OCI-LY1 (cell line): ENCODE measurements around the gene UNC13A.

Source experiments
- H2AFZ ChIP-seq: fragments of 200-600 bp; sonication (generic), shearing (Covaris generic); 2 replicates; pipeline ENCODE4 v1.6.0; 2014; ENCODE audit warnings: antibody characterized with exemption, mild to moderate bottlenecking, low read length
- H3F3A ChIP-seq: fragments of 200-600 bp; sonication (generic), shearing (Covaris generic); 2 replicates; pipeline ENCODE4 v1.6.0; 2014; ENCODE audit warnings: mild to moderate bottlenecking, antibody characterized with exemption, low read length, moderate library complexity; ENCODE audit not compliant: insufficient read depth
- H3K27ac ChIP-seq: fragments of 200-600 bp; sonication (generic); 2 replicates; pipeline ENCODE4 v1.5.1; 2014; ENCODE audit warnings: low read length, mixed run types, mild to moderate bottlenecking, low read depth; ENCODE audit not compliant: poor library complexity, severe bottlenecking
- H3K27me3 ChIP-seq: fragments of 200-600 bp; sonication (generic); 2 replicates; pipeline ENCODE4 v1.6.0; 2014; ENCODE audit warnings: antibody characterized with exemption, mild to moderate bottlenecking, low read length, moderate library complexity; ENCODE audit not compliant: insufficient read depth
- H3K36me3 ChIP-seq: fragments of 200-600 bp; sonication (generic); 2 replicates; pipeline ENCODE4 v1.6.1; 2014; ENCODE audit warnings: mild to moderate bottlenecking, antibody characterized with exemption, low read length, moderate library complexity, mixed read lengths; ENCODE audit not compliant: insufficient read depth
- H3K4me1 ChIP-seq: fragments of 200-600 bp; sonication (generic); 2 replicates; pipeline ENCODE4 v1.5.1; 2014; ENCODE audit warnings: mild to moderate bottlenecking, low read length, moderate library complexity; ENCODE audit not compliant: insufficient read depth, severe bottlenecking
- H3K4me2 ChIP-seq: fragments of 200-600 bp; sonication (generic), shearing (Covaris generic); 2 replicates; pipeline ENCODE4 v1.6.1; 2014; ENCODE audit warnings: low read length
- H3K4me3 ChIP-seq: fragments of 200-600 bp; sonication (generic); 2 replicates; pipeline ENCODE4 v1.5.1; 2014; ENCODE audit warnings: low read length, low read depth, mild to moderate bottlenecking, mixed read lengths; ENCODE audit not compliant: poor library complexity, severe bottlenecking
- H3K79me2 ChIP-seq: fragments of 200-600 bp; shearing (Covaris generic); 2 replicates; pipeline ENCODE4 v1.6.1; 2016; ENCODE audit warnings: mixed run types, low read length, mixed read lengths; ENCODE audit not compliant: insufficient read depth
- H3K9ac ChIP-seq: fragments of 200-600 bp; sonication (generic), shearing (Covaris generic); 2 replicates; pipeline ENCODE4 v1.6.1; 2014; ENCODE audit warnings: mild to moderate bottlenecking, low read length, mixed read lengths
- H3K9me2 ChIP-seq: fragments of 200-600 bp; sonication (generic), shearing (Covaris generic); 2 replicates; pipeline ENCODE4 v1.6.1; 2014; ENCODE audit warnings: low read depth, mild to moderate bottlenecking, low read length, mixed read lengths
- H3K9me3 ChIP-seq: fragments of 200-600 bp; shearing (Covaris generic); 2 replicates; pipeline ENCODE4 v1.6.1; 2014; ENCODE audit warnings: low read length, mixed read lengths
- H4K20me1 ChIP-seq: fragments of 200-600 bp; sonication (generic), shearing (Covaris generic); 2 replicates; pipeline ENCODE4 v1.6.0; 2016; ENCODE audit warnings: mild to moderate bottlenecking, low read length; ENCODE audit not compliant: insufficient read depth
- CTCF ChIP-seq: fragments of 200-600 bp; sonication (generic), shearing (Covaris generic); IDR thresholded peaks from 2 replicates; pipeline ENCODE4 v1.5.1; 2017; ENCODE audit warnings: mild to moderate bottlenecking, antibody characterized with exemption, low read length, moderate library complexity, mixed read lengths
- EZH2 ChIP-seq: fragments of 200-600 bp; sonication (generic), shearing (Covaris generic); IDR thresholded peaks from 2 replicates; pipeline ENCODE4 v1.8.0; 2017; ENCODE audit warnings: borderline replicate concordance, mixed run types, mild to moderate bottlenecking, antibody characterized with exemption, low read length, moderate library complexity, mixed read lengths

UNC13A gene

GRCh38 chr19:17734146-17734545 is 46.0 kb upstream of the UNC13A start:
- H3K27ac ChIP-seq = no peak overlapping the region
- no peaks in the 10 kb centered on the region for H3K27me3 ChIP-seq
- no peak overlapping the region for H3K4me3 ChIP-seq
- no peaks in the 10 kb centered on the region for H3F3A ChIP-seq
- no peak overlapping the region for H3K4me2 ChIP-seq
- no peaks in the 10 kb centered on the region for H4K20me1 ChIP-seq
- TF ChIP-seq CTCF = no peak
- no peak for TF ChIP-seq EZH2
- H3K79me2 ChIP-seq = peaks cover 5% of the 10 kb centered on the region; the same call in 1 of the 2 replicates
- H3K9ac ChIP-seq = no peak overlapping the region
- H3K36me3 ChIP-seq = peaks cover 57% of the 10 kb centered on the region
- H2AFZ ChIP-seq = no peak overlapping the region
- H3K9me3 ChIP-seq = 0 out of 2 replicates have a peak, but pooled peaks cover 4% of the 10 kb centered on the region
- H3K9me2 ChIP-seq = no peaks in the 10 kb centered on the region
- H3K4me1 ChIP-seq = peaks cover 8% of the 10 kb centered on the region

GRCh38 chr19:17733127-17733526 is 45.0 kb upstream of the UNC13A start:
- no peaks in the 10 kb centered on the region for H3F3A ChIP-seq
- no peaks in the 10 kb centered on the region for H3K9me2 ChIP-seq
- no peak overlapping the region for H2AFZ ChIP-seq
- H4K20me1 ChIP-seq = no peaks in the 10 kb centered on the region
- H3K4me2 ChIP-seq = no peak overlapping the region
- peaks cover 67% of the 10 kb centered on the region for H3K36me3 ChIP-seq
- no peak overlapping the region for H3K27ac ChIP-seq
- no peak overlapping the region for H3K4me3 ChIP-seq
- no peaks in the 10 kb centered on the region for H3K27me3 ChIP-seq
- no peak overlapping the region for H3K9ac ChIP-seq
- 0 out of 2 replicates have a peak, but pooled peaks cover 4% of the 10 kb centered on the region for H3K9me3 ChIP-seq
- no peaks in the 10 kb centered on the region for H3K4me1 ChIP-seq
- TF ChIP-seq EZH2 (no peak), CTCF (no peak)
- peaks cover 5% of the 10 kb centered on the region; the same call in 1 of the 2 replicates for H3K79me2 ChIP-seq

- Histone ChIP-seq H3K9me3 (0 out of 2 replicates have a peak, but pooled peaks cover 4% of the 10 kb centered on the region), H3K9me2 (no peaks in the 10 kb centered on the region), H2AFZ (no peak overlapping the region), H3K27me3 (no peaks in the 10 kb centered on the region), H3K4me2 (no peak overlapping the region), H4K20me1 (no peaks in the 10 kb centered on the region), H3K4me3 (no peak overlapping the region), H3K79me2 (peaks cover 5% of the 10 kb centered on the region; the same call in 1 of the 2 replicates), H3F3A (no peaks in the 10 kb centered on the region), H3K27ac (no peak overlapping the region), H3K4me1 (no peaks in the 10 kb centered on the region), H3K36me3 (peaks cover 84% of the 10 kb centered on the region), H3K9ac (no peak overlapping the region)
- no peak for TF ChIP-seq CTCF
- no peak for TF ChIP-seq EZH2
Observed at GRCh38 chr19:17727843-17728242, 39.7 kb upstream of the UNC13A start.
